GM23248 (cell line): ENCODE measurements around the gene SRGAP2B.
"Not testable (repeated sequence)": the region's sequence is repeated elsewhere in the genome, so short reads cannot be mapped to it uniquely, and the experiment has no call there.

Source experiments
- EZH2 ChIP-seq: fragments of 200-600 bp; sonication (generic); IDR thresholded peaks from 2 replicates; pipeline ENCODE4 v1.6.1; 2018; ENCODE audit warnings: antibody characterized with exemption, mild to moderate bottlenecking; ENCODE audit not compliant: insufficient read depth, poor library complexity, severe bottlenecking
- EZH2phosphoT487 ChIP-seq: fragments of 200-600 bp; sonication (generic); IDR thresholded peaks from 2 replicates; pipeline ENCODE4 v1.6.1; 2018; ENCODE audit warnings: antibody characterized with exemption, moderate library complexity, mild to moderate bottlenecking, low read depth; ENCODE audit not compliant: insufficient read depth

- TF ChIP-seq EZH2, EZH2phosphoT487: not testable (repeated sequence)
Measured at GRCh38 chr1:144894454-144895201, 200.5 kb downstream of the SRGAP2B start.
